GM10248 (cell line): ENCODE results near the gene SLC22A23.

ENCODE experiments used
- CTCF ChIA-PET: fragments of 300-600 bp; sonication (Branson Sonifier 250); formaldehyde crosslinking; extraction: SDS; loops from one replicate; lab custom pipeline; 2021; ENCODE audit warnings: antibody characterized with exemption; lab: Yijun Ruan, JAX
- POLR2A ChIA-PET: fragments of 350-650 bp; sonication (Branson Sonifier 250); formaldehyde crosslinking; extraction: SDS; loops from one replicate; lab custom pipeline; 2020; ENCODE audit warnings: antibody characterized with exemption; lab: Yijun Ruan, JAX
- DNase-seq: peaks from one replicate; pipeline ENCODE4 v3.0.0; 2012; ENCODE audit errors: extremely low spot score
- TF ChIP-seq, protein P1 (sequence below): IDR thresholded peaks from 2 replicates; pipeline ENCODE4 v1.5.1; 2012; ENCODE audit warnings: mild to moderate bottlenecking, low read depth; ENCODE audit errors: extremely low read depth, missing control alignments, control extremely low read depth

Gene SLC22A23

GRCh38 chr6:3236005-3236404 lies 220.8 kb downstream of the SLC22A23 start:
- ChIA-PET POLR2A (no interaction called here), CTCF (interaction anchor here (0.9 to 4.0 kb wide), 5 partner anchors 12 to 110 kb away, joined by 3 to 22 read pairs (median 4); partner anchors contain the start of gene TUBB2A)
- no peak for DNase-seq
- TF ChIP-seq, protein P1, sequence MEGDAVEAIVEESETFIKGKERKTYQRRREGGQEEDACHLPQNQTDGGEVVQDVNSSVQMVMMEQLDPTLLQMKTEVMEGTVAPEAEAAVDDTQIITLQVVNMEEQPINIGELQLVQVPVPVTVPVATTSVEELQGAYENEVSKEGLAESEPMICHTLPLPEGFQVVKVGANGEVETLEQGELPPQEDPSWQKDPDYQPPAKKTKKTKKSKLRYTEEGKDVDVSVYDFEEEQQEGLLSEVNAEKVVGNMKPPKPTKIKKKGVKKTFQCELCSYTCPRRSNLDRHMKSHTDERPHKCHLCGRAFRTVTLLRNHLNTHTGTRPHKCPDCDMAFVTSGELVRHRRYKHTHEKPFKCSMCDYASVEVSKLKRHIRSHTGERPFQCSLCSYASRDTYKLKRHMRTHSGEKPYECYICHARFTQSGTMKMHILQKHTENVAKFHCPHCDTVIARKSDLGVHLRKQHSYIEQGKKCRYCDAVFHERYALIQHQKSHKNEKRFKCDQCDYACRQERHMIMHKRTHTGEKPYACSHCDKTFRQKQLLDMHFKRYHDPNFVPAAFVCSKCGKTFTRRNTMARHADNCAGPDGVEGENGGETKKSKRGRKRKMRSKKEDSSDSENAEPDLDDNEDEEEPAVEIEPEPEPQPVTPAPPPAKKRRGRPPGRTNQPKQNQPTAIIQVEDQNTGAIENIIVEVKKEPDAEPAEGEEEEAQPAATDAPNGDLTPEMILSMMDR: no peak

DNA sequence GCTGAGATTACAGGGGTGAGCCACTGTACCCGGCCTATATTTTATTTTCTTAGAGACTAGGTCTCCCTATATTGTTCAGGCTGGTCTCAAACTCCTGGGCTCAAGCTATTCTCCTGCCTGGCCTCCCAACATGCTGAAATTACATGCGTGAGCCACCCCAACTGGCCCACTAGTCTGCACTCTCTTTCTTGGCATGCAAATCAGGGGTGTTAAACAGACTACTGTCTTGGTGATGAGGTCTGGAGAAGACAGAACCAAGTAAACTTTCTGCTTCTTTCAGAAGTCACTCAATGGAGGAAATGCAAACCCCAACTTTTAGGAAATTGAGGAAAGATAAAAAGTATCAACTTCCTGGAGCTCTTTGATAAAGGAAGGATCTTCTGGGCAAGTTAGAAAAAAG lies 221.4 kb downstream of the SLC22A23 start:
- TF ChIP-seq, protein P1: no peak
- CTCF ChIA-PET: interaction anchor here (0.9 to 4.0 kb wide), 5 partner anchors 12 to 110 kb away, joined by 3 to 22 read pairs (median 4); partner anchors contain the start of gene TUBB2A
- no peak for DNase-seq
- POLR2A ChIA-PET: no interaction called here

DNA sequence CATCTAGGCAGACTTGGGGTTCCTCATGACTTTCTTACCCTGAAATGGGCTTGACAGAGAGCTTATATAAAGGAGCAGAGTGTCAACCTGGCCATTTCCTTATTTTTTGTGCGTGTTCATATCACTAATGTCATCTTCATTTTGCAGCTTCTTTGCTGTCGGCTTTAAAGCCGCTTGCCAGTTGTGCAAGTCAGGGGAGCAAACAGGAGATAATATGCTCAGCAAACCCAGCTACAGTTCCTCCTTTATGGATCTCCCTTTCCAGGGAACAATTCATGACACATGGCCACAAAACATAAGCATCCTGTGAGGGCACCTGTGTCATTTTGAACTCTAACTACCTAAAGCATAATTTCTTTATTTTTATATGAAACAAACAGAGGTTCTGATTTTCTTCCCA lies 222.9 kb downstream of the SLC22A23 start:
- CTCF ChIA-PET: interaction anchor here (1.0 to 3.7 kb wide), 2 partner anchors 10 to 18 kb away, joined by 4 to 26 read pairs; no protein-coding TSS in a partner anchor
- DNase-seq: no peak

GRCh38 chr6:3233321-3233720 lies 223.5 kb downstream of the SLC22A23 start:
- CTCF ChIA-PET: interaction anchor here (1.0 to 3.7 kb wide), 2 partner anchors 11 to 18 kb away, joined by 4 to 26 read pairs; no protein-coding TSS in a partner anchor
- TF ChIP-seq, protein P1: no peak
- POLR2A ChIA-PET: no interaction called here

More for the DNA sequence above, 222.9 kb downstream of the SLC22A23 start:
- TF ChIP-seq, protein P1: no peak
- POLR2A ChIA-PET: no interaction called here

GRCh38 chr6:3232017-3232945 lies 224.6 kb downstream of the SLC22A23 start:
- TF ChIP-seq, protein P1: no peak
- no peak for DNase-seq
- ChIA-PET POLR2A (no interaction called here), CTCF (interaction anchor here (3.7 kb wide), 1 partner anchor 19 kb away, joined by 26 read pairs; no protein-coding TSS in a partner anchor)

More at GRCh38 chr6:3233321-3233720, 223.5 kb downstream of the SLC22A23 start:
- no peak for DNase-seq

DNA sequence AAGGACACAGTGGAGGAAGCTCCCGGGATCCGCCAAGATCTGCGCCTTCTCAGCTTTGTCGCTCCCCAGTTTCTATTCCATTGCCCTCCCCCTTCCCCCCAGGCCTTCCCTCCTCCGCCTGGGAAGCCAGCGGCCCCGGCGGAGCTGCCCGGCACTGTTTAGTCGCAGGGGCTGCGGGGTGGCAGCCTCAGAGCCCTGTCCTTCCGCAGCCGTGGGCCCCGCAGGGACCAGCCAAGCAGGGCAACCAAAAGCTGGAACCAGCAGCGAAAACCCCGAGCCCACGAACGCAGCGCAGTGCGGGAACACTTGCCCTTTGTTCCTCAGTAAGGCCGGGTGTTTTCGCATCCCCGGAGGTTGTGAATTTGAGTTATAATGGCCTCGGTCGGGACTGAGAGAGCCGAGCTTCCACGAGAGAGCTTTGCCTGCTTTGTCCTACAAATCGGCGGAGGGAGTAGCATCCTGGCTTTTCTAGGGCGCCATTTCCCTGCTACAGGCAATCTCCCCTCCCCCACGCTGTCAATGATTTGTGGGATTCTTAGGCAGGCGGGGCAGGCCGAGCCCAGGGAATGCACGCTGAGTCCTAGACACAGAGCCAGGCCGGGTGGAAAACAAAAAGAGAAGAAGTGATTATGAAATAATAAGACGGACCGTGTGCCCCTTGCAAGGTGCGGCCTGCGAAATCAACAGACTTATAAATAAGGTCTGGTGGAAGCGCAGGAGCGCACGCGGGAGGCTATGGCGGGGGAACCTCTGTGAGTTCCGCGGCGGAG lies 225.4 kb downstream of the SLC22A23 start:
- ChIA-PET POLR2A (no interaction called here), CTCF (interaction anchor here (3.7 kb wide), 1 partner anchor 20 kb away, joined by 26 read pairs; no protein-coding TSS in a partner anchor)
- TF ChIP-seq, protein P1: no peak
- DNase-seq: no peak
